Panc1 (cell line): ENCODE measurements around the gene BICRAL. TPM values are rescaled to one million over a fixed set of nuclear protein-coding genes. Genes with fewer than 3 reads are reported as not detected.

ENCODE experiments used
- ATAC-seq: fragments of 200-7000 bp; cut with Tn5 transposase; 2 replicates; pipeline ENCODE4 v1.9.1; 2020; ENCODE audit warnings: mild to moderate bottlenecking, moderate library complexity
- BruUV-seq: library from RNA; stranded (reverse); fragments of 400-500 nt; replicated peaks from 2 replicates; lab custom pipeline; 2021; lab: Mats Ljungman, UMichigan
- CTCF ChIA-PET: fragments of 300-600 bp; sonication (Branson Sonifier 250); formaldehyde crosslinking; loops from one replicate; lab custom pipeline; 2022; ENCODE audit warnings: antibody characterized with exemption; lab: Charles Lee
- POLR2A ChIA-PET: fragments of 300-600 bp; sonication (Branson Sonifier 250); formaldehyde crosslinking; loops from one replicate; lab custom pipeline; 2022; ENCODE audit warnings: antibody characterized with exemption; lab: Charles Lee
- DNase-seq: peaks from one replicate; pipeline ENCODE4 v3.0.0-alpha.2; 2010; ENCODE audit warnings: low read depth, low spot score
- H3K27ac ChIP-seq: 2 replicates; pipeline ENCODE4 v1.5.1; 2011; ENCODE audit warnings: mild to moderate bottlenecking, low read length, inconsistent platforms
- H3K27me3 ChIP-seq: fragments of 200-500 bp; sonication (Bioruptor generic); 2 replicates; pipeline ENCODE4 v1.6.0; 2014; ENCODE audit warnings: low read length, inconsistent platforms; ENCODE audit not compliant: control insufficient read depth, insufficient read depth
- H3K36me3 ChIP-seq: fragments of 200-500 bp; sonication (Bioruptor generic); 2 replicates; pipeline ENCODE4 v1.5.1; 2014; ENCODE audit warnings: inconsistent platforms, mild to moderate bottlenecking, low read length, moderate library complexity; ENCODE audit not compliant: control insufficient read depth, insufficient read depth
- H3K4me1 ChIP-seq: 2 replicates; pipeline ENCODE4 v1.5.1; 2011; ENCODE audit warnings: inconsistent platforms, mild to moderate bottlenecking, low read length, moderate library complexity; ENCODE audit not compliant: control insufficient read depth, insufficient read depth
- H3K4me3 ChIP-seq, 2 experiments: 2 replicates each; pipeline ENCODE4 v1.5.1; 2011 to 2012; ENCODE audit warnings: low read depth in 2 of 2, low read length in 2 of 2, mild to moderate bottlenecking in 2 of 2, inconsistent platforms in 1 of 2, moderate library complexity in 1 of 2
- H3K9me3 ChIP-seq: fragments of 200-500 bp; sonication (Bioruptor generic); 2 replicates; pipeline ENCODE4 v1.5.1; 2014; ENCODE audit warnings: low read depth, mild to moderate bottlenecking, inconsistent platforms, low read length, moderate library complexity; ENCODE audit not compliant: control insufficient read depth, insufficient read depth
- CTCF ChIP-seq: fragments of 450-650 bp; IDR thresholded peaks from 2 replicates; pipeline ENCODE4 v1.5.1; 2017; ENCODE audit warnings: mild to moderate bottlenecking
- POLR2AphosphoS5 ChIP-seq: IDR thresholded peaks from 2 replicates; pipeline ENCODE4 v1.6.1; 2012; ENCODE audit warnings: mild to moderate bottlenecking, low read depth, low read length, moderate library complexity
- REST ChIP-seq, 2 experiments: IDR thresholded peaks; 2 replicates each; pipeline ENCODE4 v1.6.1; 2011 to 2012; ENCODE audit warnings: low read depth in 2 of 2, control low read depth in 1 of 2, low read length in 1 of 2, mild to moderate bottlenecking in 1 of 2, moderate library complexity in 1 of 2; ENCODE audit not compliant: insufficient read depth in 1 of 2
- SIN3A ChIP-seq: IDR thresholded peaks from 2 replicates; pipeline ENCODE4 v1.6.1; 2012; ENCODE audit warnings: low read depth, mild to moderate bottlenecking, low read length, moderate library complexity, borderline replicate concordance; ENCODE audit not compliant: insufficient read depth
- TCF7L2 ChIP-seq: IDR thresholded peaks from 2 replicates; pipeline ENCODE4 v1.6.1; 2011; ENCODE audit warnings: mild to moderate bottlenecking, low read depth, low read length, inconsistent platforms
- in situ Hi-C: cut with HindIII; loops from 2 replicates; pipeline ENCODE4 v1.10.0; 2016; ENCODE audit warnings: low sequenced_read_pairs, low pct_unique_long_range_greater_than_20kb
- intact Hi-C: fragments of 100-400 bp; cut with micrococcal nuclease; formaldehyde crosslinking; loops from one replicate; pipeline ENCODE4 v1.10.0; 2022; ENCODE audit not compliant: unreplicated experiment
- total RNA-seq: library from RNA; stranded (reverse); gene quantifications from one replicate; pipeline ENCODE4 v1.2.1, GENCODE V29; 2021; ENCODE audit not compliant: unreplicated experiment

The BICRAL gene
- total RNA-seq, 1 experiment from 2014 or later, result 12.9 TPM

- H3K4me1 ChIP-seq, result no peaks in the 10 kb centered on the region
- in situ Hi-C loops (no loop called here), intact Hi-C loops (loop anchor here (10.0 kb wide), 2 partner anchors 55 to 235 kb away; partner anchors contain the start of gene GNMT)
- no peak for DNase-seq
- CTCF ChIA-PET, result no interaction called here
- no peak overlapping the region for H3K27ac ChIP-seq
- no peak for ATAC-seq
- H3K9me3 ChIP-seq, result no peaks in the 10 kb centered on the region
- H3K4me3 ChIP-seq, result no peak overlapping the region
- BruUV-seq, result no TSS peak
- no peaks in the 10 kb centered on the region for H3K27me3 ChIP-seq
- no peaks in the 10 kb centered on the region for H3K36me3 ChIP-seq
- POLR2A ChIA-PET, result interaction anchor here (0.7 kb wide), 1 partner anchor 1014 kb away, joined by 8 read pairs; no protein-coding TSS in a partner anchor
- TF ChIP-seq POLR2AphosphoS5 (no peak), REST (IDR thresholded peaks at IDR 0.05; ENCODE audit: insufficient read depth in 1 of 2, low read depth in 2 of 2, low read length in 1 of 2) (no peak), CTCF (no peak), TCF7L2 (no peak), SIN3A (no peak)
These were observed 128.0 kb downstream of the BICRAL start for GRCh38 chr6:42909835-42910234.

GRCh38 chr6:42911171-42912021, 129.5 kb downstream of the BICRAL start:
- CTCF ChIA-PET, result interaction anchor here (0.7 kb wide), 1 partner anchor 43 kb away, joined by 4 read pairs; no protein-coding TSS in a partner anchor
- in situ Hi-C loops, result no loop called here

More at GRCh38 chr6:42911171-42912021, 129.5 kb downstream of the BICRAL start:
- H3K9me3 ChIP-seq, result no peaks in the 10 kb centered on the region
- DNase-seq (no peak), ATAC-seq (no peak)
- no peak overlapping the region for H3K4me3 ChIP-seq
- H3K36me3 ChIP-seq, result no peaks in the 10 kb centered on the region
- intact Hi-C loops, result no loop called here
- H3K4me1 ChIP-seq, result no peaks in the 10 kb centered on the region
- POLR2A ChIA-PET, result no interaction called here
- no peak overlapping the region for H3K27ac ChIP-seq
- no peaks in the 10 kb centered on the region for H3K27me3 ChIP-seq
- TF ChIP-seq REST (IDR thresholded peaks at IDR 0.05; ENCODE audit: insufficient read depth in 1 of 2, low read depth in 2 of 2, low read length in 1 of 2), result no peak
- no peak for TF ChIP-seq SIN3A
- TF ChIP-seq POLR2AphosphoS5, result no peak
- no peak for TF ChIP-seq CTCF
- no peak for TF ChIP-seq TCF7L2
- BruUV-seq, result no TSS peak
